Activated CD4-positive, alpha-beta memory T cell treated with anti-CD3 and anti-CD28 coated beads, Interleukin-2, amount 10 ng/mL, durations not matched to agents 7 days and 5 days (primary cell): ENCODE measurements around the gene CYP27C1. TPM values are rescaled to one million over a fixed set of nuclear protein-coding genes. Genes with fewer than 3 reads are reported as not detected.

Experiments
- CTCF ChIA-PET: fragments of 350-600 bp; sonication (Branson Sonifier 250); formaldehyde crosslinking; loops from one replicate; lab custom pipeline; 2021; ENCODE audit warnings: antibody characterized with exemption, inconsistent platforms; lab: Charles Lee
- POLR2A ChIA-PET: fragments of 350-600 bp; sonication (Branson Sonifier 250); formaldehyde crosslinking; loops from one replicate; lab custom pipeline; 2021; ENCODE audit warnings: antibody characterized with exemption; lab: Charles Lee
- DNase-seq: peaks from one replicate; pipeline ENCODE4 v3.0.0-alpha.2; 2020
- H3K27ac Mint-ChIP-seq: one replicate; pipeline ENCODE4 v1.8.0; 2021; ENCODE audit warnings: mild to moderate bottlenecking, mixed read lengths
- H3K27me3 Mint-ChIP-seq: one replicate; pipeline ENCODE4 v1.8.0; 2021; ENCODE audit warnings: mixed read lengths
- H3K36me3 Mint-ChIP-seq: one replicate; pipeline ENCODE4 v1.8.0; 2021; ENCODE audit warnings: low read depth, mixed read lengths
- H3K4me1 Mint-ChIP-seq: one replicate; pipeline ENCODE4 v1.8.0; 2021; ENCODE audit warnings: mixed read lengths
- H3K4me3 Mint-ChIP-seq: one replicate; pipeline ENCODE4 v1.8.0; 2021; ENCODE audit warnings: mild to moderate bottlenecking, mixed read lengths
- H3K9me3 Mint-ChIP-seq: one replicate; pipeline ENCODE4 v1.8.0; 2021; ENCODE audit warnings: mixed read lengths
- total RNA-seq, 2 experiments: library from RNA; stranded (reverse); gene quantifications; one replicate each; pipeline ENCODE4 v1.2.3, GENCODE V29; 2021

Gene CYP27C1
- total RNA-seq, 2 experiments from 2014 or later: not detected

DNA sequence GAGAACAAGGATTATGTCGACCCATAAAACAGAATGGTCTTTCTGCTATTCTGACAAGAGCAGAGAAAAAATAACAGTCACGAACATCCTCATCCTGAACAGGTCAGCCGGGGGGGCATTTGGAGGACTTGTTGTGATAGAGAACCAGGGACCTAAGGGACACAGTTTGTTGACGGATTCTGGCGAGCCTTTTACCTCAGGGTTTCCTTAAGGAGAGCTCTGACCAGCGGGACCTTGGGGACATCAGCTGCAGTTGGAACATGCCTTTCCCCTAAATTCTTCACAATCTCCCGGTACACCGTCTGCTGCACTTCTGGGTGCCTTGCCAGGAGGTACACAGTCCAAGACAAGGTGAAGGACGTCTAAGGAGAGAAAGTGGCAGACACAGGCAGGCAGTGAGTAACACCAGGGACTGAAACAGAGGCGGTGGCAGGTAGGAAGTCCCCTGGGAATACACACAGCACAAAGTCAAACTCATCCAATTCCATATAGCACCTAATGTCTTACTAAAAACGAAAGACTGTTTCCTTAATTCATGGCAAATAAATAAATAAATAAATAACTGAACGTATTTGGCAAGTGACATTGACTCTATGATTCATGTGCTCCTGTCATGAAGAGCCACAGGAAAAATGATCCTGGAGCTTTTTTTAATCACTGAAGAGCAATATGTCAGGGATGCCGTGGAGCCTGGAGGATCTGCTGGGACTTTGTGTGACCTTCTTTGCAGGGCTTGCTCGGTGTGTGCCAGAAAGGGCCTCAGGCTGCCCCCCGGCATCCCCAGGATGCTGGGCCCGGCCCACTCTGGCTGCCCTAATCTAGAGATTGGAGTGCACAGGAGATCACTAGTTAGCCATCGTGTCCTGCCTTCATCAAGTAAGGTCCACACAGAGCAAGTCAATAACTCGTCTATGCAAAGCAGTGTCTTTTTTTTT lies 24.7 kb downstream of the CYP27C1 start:
- no peaks in the 10 kb centered on the region for H3K36me3 Mint-ChIP-seq
- no peaks in the 10 kb centered on the region for H3K27me3 Mint-ChIP-seq

DNA sequence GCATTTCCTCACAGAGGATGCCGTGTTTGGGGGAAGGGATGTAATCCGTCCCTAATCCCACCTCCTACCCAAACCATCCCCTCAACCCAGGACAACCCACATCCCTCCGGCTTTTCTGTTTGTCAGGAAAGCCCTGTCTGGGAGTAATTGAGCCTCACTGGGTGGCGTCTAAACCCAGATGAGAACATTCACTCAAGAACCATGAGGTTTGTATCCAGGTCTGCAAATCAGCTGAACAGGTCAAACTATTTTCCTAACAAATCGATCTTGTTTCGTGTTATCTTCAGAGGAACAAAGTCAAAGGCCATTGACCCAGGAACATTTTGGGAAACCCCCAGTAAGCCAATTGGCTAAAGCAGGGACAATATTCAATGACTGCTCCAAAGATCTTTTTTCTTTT lies 25.7 kb downstream of the CYP27C1 start:
- ChIA-PET POLR2A (no interaction called here), CTCF (no interaction called here)
- Mint-ChIP-seq H3K4me3 (no peak overlapping the region), H3K4me1 (peaks cover 3% of the 10 kb centered on the region), H3K36me3 (no peaks in the 10 kb centered on the region), H3K9me3 (peaks cover 3% of the 10 kb centered on the region), H3K27me3 (no peaks in the 10 kb centered on the region), H3K27ac (no peak overlapping the region)
- no peak for DNase-seq

More for the DNA sequence above, 24.7 kb downstream of the CYP27C1 start:
- ChIA-PET CTCF (no interaction called here), POLR2A (no interaction called here)
- DNase-seq: no peak
- Mint-ChIP-seq H3K9me3 (no peaks in the 10 kb centered on the region), H3K27ac (no peak overlapping the region), H3K4me1 (peaks cover 3% of the 10 kb centered on the region), H3K4me3 (no peak overlapping the region)

DNA sequence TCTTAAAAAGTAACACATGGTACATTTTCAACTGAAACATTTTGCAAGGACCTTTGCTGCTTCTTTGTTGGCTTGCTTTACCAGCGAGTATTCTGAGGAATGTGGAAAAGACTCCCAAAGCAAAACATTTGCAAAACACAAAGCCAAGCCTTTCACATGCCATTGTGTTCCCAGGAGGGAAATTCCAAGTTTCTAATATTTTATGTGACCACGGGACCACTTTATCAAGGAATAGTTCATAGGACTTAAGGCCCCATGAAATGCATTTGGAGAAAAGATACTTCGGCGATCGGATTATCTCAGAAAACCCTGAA lies 26.2 kb downstream of the CYP27C1 start:
- peaks cover 6% of the 10 kb centered on the region for H3K9me3 Mint-ChIP-seq
- no peaks in the 10 kb centered on the region for H3K36me3 Mint-ChIP-seq
- peaks cover 3% of the 10 kb centered on the region for H3K4me1 Mint-ChIP-seq
- POLR2A ChIA-PET: no interaction called here
- H3K4me3 Mint-ChIP-seq: no peak overlapping the region
- CTCF ChIA-PET: no interaction called here
- peaks cover under 1% of the 10 kb centered on the region for H3K27me3 Mint-ChIP-seq
- H3K27ac Mint-ChIP-seq: no peak overlapping the region
- no peak for DNase-seq

DNA sequence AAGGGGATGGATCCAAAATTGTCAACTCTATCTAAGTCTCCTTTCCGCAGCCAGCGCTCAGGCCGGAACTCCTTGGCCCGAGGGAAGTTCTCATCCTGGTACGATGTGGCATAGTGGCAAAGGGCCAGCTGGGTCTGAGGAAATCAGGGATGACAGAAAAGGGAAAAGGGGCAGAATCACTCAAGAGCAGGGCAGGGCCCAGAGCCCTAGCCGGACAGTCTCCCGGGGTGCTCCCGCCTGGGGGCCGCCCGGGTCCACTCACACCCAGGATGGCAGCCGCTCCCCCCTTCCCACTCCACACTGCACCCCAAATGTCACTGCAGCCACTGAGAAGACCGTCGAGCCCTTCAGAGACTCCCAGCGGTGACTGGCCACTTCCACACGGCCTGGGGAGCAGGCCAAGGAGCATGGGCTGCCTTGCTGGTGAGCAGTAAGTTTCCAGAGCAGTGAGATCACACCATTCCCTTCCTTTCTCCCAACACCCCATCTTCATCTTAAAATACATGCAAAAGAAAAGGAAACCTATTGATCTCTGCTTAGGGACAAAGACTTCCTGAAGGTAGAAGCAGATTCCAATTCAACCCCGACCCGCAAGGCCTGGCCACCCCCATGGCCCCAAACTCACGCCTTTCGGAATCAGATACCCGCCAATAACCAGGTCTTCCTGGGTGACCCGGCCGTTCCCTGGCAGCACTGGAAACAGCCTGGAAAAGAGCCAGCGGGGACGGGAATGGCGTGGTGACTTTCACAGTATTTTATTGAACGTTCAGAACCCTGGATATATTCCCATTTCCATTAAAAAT lies 26.7 kb downstream of the CYP27C1 start:
- Mint-ChIP-seq H3K4me3 (no peak overlapping the region), H3K4me1 (peaks cover 3% of the 10 kb centered on the region), H3K27ac (no peak overlapping the region), H3K36me3 (no peaks in the 10 kb centered on the region), H3K27me3 (peaks cover 6% of the 10 kb centered on the region), H3K9me3 (peaks cover 6% of the 10 kb centered on the region)
- ChIA-PET CTCF (no interaction called here), POLR2A (no interaction called here)
- no peak for DNase-seq

DNA sequence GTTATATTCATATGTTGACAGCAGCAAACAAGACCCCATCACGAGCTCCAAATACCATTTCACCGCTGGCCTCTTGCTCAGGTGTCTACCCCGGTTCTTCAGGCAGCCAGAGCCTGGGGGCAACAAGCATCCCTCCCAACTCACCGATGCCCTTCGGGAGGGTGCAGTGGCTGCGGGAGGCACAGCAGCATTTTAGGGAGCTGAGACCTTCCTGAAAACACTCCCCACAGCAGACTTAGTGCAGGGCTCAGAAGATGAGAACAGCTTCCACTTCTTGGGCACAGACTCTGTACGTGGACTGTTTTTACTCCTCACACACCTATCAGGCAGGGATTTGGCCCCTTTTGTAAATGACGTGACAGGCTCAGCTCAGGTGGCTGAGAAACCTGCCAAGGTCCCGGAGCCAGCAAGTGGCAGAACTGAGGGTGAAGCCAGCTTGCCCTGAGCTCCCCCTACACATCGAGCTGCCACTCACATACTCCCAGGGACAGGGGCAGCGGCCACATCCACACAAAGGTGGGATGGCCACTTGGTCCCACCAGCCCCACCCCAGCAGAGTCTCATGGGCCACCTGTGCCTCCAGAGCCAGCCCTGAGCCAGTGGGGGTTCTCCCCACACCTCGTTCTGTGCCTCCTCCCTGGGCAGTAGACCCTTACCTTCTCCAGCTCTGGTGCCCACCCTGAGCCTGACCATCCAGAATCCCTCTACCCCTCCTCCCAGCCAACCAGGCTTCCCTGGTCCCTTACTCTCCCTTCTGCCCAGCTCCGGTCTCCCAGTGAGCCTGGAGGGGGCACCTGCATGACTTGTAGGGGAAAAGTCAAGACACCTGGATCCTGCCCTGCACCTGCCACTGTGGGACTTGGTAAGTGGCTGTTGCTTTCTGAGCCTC lies 28.5 kb downstream of the CYP27C1 start:
- POLR2A ChIA-PET: no interaction called here
- no peak for DNase-seq
- Mint-ChIP-seq H3K9me3 (peaks cover 6% of the 10 kb centered on the region), H3K4me1 (no peaks in the 10 kb centered on the region), H3K4me3 (no peak overlapping the region), H3K27me3 (peaks cover 20% of the 10 kb centered on the region), H3K36me3 (no peaks in the 10 kb centered on the region), H3K27ac (no peak overlapping the region)
- CTCF ChIA-PET: no interaction called here

DNA sequence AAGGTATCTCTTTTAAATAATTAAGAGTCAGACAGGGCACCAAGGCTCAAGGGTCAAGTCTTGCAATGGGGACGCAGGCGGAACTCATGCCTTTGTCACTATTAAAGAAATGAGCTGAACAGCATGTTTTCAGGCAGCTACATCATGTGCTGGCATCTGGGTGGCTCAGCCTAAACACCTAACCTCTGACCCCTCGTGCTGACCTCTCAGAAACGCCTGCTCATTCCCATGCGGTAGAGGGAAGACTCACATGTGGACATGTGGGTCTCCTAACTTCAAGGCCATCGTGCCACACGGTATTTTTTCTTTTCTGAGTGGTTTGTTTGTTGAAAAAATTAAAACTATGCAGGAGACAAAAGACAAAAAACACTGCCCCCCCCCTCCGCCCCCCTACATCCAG lies 31.3 kb downstream of the CYP27C1 start:
- ChIA-PET POLR2A (interaction anchor here (0.7 kb wide), 1 partner anchor 662 kb away, joined by 4 read pairs; no protein-coding TSS in a partner anchor), CTCF (no interaction called here)
- Mint-ChIP-seq H3K9me3 (peaks cover 6% of the 10 kb centered on the region), H3K36me3 (no peaks in the 10 kb centered on the region), H3K27ac (no peak overlapping the region), H3K4me3 (no peak overlapping the region), H3K4me1 (peaks cover 5% of the 10 kb centered on the region), H3K27me3 (peaks cover 31% of the 10 kb centered on the region)
- no peak for DNase-seq

DNA sequence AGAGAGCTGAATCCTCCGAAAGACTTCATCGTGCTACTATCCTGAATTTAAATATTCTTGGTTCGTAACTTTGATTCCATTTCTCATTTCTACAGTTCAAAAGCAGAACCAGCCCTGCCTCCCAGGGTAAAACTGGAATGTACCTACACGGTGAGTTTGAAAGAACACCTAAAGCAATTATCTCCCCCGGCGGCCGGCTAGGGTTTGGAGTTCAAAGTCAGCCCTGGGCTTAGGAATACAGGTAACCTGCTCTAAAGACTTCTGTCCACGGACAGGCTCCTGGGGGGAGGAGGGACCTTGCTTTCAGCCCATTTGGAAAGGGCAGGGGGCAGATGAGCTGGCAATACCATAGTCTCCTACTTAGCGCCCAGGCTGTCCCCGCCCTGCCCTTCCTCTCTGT lies 32.3 kb downstream of the CYP27C1 start:
- Mint-ChIP-seq H3K27ac (no peak overlapping the region), H3K4me3 (no peak overlapping the region)
- CTCF ChIA-PET: interaction anchor here (1.4 kb wide), 1 partner anchor 9 kb away, joined by 6 read pairs; no protein-coding TSS in a partner anchor

DNA sequence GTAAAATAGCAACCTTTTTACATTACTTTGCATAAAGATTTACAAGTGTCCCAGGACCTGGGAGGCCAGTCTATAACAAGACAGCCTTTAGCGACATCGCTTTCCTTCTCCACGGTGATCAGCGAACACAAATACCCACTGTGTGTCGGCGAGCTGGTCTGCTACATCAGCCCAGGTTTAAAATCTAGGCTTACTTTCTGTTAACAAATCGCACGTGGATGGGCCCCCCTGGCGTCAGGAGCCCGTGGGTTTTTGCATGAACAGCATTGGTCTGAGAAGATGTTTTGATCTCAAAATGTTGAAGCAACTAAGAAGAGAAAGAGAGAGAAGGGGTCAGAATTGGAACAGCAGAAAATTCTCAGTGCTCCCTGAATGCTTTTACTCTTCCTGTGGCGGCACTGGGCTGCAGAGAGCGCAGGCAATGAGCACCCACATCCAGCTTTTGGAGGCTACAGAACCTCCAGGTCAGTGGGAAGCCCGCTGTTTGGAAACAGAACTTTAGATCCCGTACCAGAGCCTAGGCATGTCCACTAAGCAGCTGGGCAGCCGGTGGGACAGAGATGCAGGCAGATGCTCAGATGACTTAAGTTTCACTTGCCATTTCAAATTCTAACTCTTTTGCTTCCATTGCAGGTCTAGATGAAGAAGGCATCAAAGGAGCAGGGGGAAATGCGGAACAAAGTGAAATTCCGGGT lies 32.9 kb downstream of the CYP27C1 start:
- Mint-ChIP-seq H3K4me3 (no peak overlapping the region), H3K27ac (no peak overlapping the region), H3K9me3 (peaks cover 6% of the 10 kb centered on the region), H3K36me3 (no peaks in the 10 kb centered on the region), H3K4me1 (peaks cover 5% of the 10 kb centered on the region), H3K27me3 (peaks cover 31% of the 10 kb centered on the region)
- CTCF ChIA-PET: interaction anchor here (1.4 kb wide), 1 partner anchor 10 kb away, joined by 6 read pairs; no protein-coding TSS in a partner anchor
- DNase-seq: no peak
- POLR2A ChIA-PET: no interaction called here

More for the DNA sequence above, 32.3 kb downstream of the CYP27C1 start:
- H3K4me1 Mint-ChIP-seq: peaks cover 5% of the 10 kb centered on the region
- peaks cover 31% of the 10 kb centered on the region for H3K27me3 Mint-ChIP-seq
- POLR2A ChIA-PET: no interaction called here
- H3K36me3 Mint-ChIP-seq: no peaks in the 10 kb centered on the region
- DNase-seq: no peak
- peaks cover 6% of the 10 kb centered on the region for H3K9me3 Mint-ChIP-seq

DNA sequence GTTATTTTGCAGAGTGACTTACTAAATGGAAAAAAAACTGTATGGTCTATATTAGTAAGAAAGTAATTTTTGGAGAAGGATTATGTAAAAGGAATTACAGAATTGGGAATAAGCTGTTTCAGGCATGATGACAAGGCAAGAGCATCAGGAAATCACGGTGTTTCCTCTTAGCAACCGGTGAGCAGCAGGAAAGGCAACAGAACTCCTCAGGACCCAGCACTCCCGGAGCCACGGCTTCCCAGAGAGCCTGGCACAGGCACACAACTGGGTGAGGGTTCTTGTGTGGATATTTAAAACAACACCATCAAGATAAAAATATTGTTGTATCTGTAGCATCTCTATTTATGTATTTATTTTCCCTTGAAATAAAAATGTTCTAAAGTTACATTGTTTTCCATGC lies 34.4 kb downstream of the CYP27C1 start:
- Mint-ChIP-seq H3K4me3 (no peak overlapping the region), H3K4me1 (peaks cover 5% of the 10 kb centered on the region), H3K27me3 (peaks cover 31% of the 10 kb centered on the region), H3K36me3 (peaks cover under 1% of the 10 kb centered on the region), H3K27ac (no peak overlapping the region), H3K9me3 (peaks cover 10% of the 10 kb centered on the region)
- ChIA-PET CTCF (no interaction called here), POLR2A (no interaction called here)
- DNase-seq: no peak

DNA sequence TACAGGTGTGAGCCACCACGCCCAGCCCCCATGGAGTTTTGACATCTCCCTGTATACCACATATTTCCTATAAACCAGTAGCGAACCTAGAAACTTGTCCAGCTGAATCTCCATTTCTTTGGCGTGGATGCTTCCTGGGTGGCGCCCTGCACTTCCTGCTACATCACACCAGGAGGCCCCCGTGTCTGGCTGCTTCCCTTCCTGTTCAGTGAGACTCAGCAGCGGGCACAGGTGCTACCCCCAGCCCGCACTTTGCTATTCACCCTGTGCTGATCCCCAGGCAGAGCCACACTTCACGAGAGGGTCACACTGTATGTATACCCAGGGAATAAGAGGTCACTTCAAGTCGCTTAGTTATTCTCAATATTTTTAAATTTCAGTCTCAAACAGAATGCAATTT lies 35.0 kb downstream of the CYP27C1 start:
- Mint-ChIP-seq H3K27me3 (peaks cover 35% of the 10 kb centered on the region), H3K4me1 (peaks cover 5% of the 10 kb centered on the region), H3K9me3 (peaks cover 13% of the 10 kb centered on the region), H3K27ac (no peak overlapping the region), H3K36me3 (peaks cover 3% of the 10 kb centered on the region), H3K4me3 (no peak overlapping the region)
- no peak for DNase-seq
- CTCF ChIA-PET: no interaction called here
- POLR2A ChIA-PET: no interaction called here

DNA sequence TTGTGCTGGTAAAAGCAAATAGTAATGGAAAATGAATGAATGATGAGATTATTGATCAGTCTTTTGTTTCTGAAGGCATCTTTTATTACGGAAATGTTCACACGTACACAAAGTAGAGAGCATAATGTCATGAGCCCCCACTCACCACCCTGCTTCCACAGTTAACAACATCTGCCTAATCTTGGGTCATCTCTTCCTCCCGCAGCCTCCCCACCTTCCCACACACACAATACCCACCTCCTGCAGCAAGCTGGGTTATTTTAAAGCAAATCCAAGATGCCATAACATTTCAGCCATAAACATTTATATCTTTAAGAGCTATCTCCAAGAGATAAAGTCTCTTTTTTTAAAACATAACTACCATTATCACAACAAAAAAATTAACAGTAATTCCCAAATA lies 36.3 kb downstream of the CYP27C1 start:
- H3K4me1 Mint-ChIP-seq: peaks cover 5% of the 10 kb centered on the region
- peaks cover 7% of the 10 kb centered on the region for H3K9me3 Mint-ChIP-seq
- no peak overlapping the region for H3K27ac Mint-ChIP-seq
- DNase-seq: no peak
- H3K36me3 Mint-ChIP-seq: peaks cover 3% of the 10 kb centered on the region
- H3K27me3 Mint-ChIP-seq: peaks cover 33% of the 10 kb centered on the region
- no peak overlapping the region for H3K4me3 Mint-ChIP-seq
- ChIA-PET POLR2A (no interaction called here), CTCF (interaction anchor here (1.0 kb wide), 1 partner anchor 8 kb away, joined by 3 read pairs; no protein-coding TSS in a partner anchor)
